Esophagus (tissue), 2 donors: ENCODE results near the gene ERN1. TPM values are rescaled to one million over a fixed set of nuclear protein-coding genes. Genes with fewer than 3 reads are reported as not detected.

Source experiments
- H3K27ac ChIP-seq, 2 donors: one replicate each; pipeline ENCODE4 v1.5.1; 2013; ENCODE audit warnings: low read depth in 2 of 2, mild to moderate bottlenecking in 2 of 2, inconsistent platforms in 1 of 2, low read length in 1 of 2, moderate library complexity in 1 of 2
- H3K27me3 ChIP-seq, 2 donors: one replicate each; pipeline ENCODE4 v1.6.1; 2013; ENCODE audit warnings: low read length in 2 of 2, control low read depth in 1 of 2, mild to moderate bottlenecking in 1 of 2; ENCODE audit not compliant: insufficient read depth in 2 of 2, control insufficient read depth in 1 of 2
- H3K36me3 ChIP-seq, 2 donors: one replicate each; pipeline ENCODE4 v1.6.1; 2013; ENCODE audit warnings: low read length in 1 of 2; ENCODE audit not compliant: control insufficient read depth in 2 of 2, insufficient read depth in 2 of 2
- H3K4me1 ChIP-seq, 2 donors: one replicate each; pipeline ENCODE4 v1.6.1; 2013; ENCODE audit warnings: low read length in 1 of 2; ENCODE audit not compliant: control insufficient read depth in 2 of 2, insufficient read depth in 2 of 2
- H3K4me3 ChIP-seq, 2 donors: one replicate each; pipeline ENCODE4 v1.5.1; 2013; ENCODE audit warnings: low read length in 2 of 2, mild to moderate bottlenecking in 2 of 2, low read depth in 1 of 2, moderate library complexity in 1 of 2
- H3K9me3 ChIP-seq, 2 donors: one replicate each; pipeline ENCODE4 v1.6.1; 2013; ENCODE audit warnings: mild to moderate bottlenecking in 2 of 2, low read depth in 1 of 2, low read length in 1 of 2, moderate library complexity in 1 of 2; ENCODE audit not compliant: control insufficient read depth in 2 of 2, insufficient read depth in 1 of 2
- WGBS, 2 donors: extraction: QIAGEN DNeasy Blood & Tissue Kit; methylation state at CpG; one replicate each; pipeline ENCODE4 v1.1.7; 2013; 5-methylcytosine and 5-hydroxymethylcytosine counted together
- polyA plus RNA-seq, 2 donors: library from polyadenylated mRNA; stranded (reverse); fragments of 200-250 nt; gene quantifications; one replicate each; pipeline ENCODE4 v1.2.3, GENCODE V29; 2013
- donor health status: healthy with polysubstance abuse.
- donor health status: Bipolar disorder and iron deficiency.

ERN1 gene
- polyA plus RNA-seq, 2 donors, result 4.5 TPM

DNA sequence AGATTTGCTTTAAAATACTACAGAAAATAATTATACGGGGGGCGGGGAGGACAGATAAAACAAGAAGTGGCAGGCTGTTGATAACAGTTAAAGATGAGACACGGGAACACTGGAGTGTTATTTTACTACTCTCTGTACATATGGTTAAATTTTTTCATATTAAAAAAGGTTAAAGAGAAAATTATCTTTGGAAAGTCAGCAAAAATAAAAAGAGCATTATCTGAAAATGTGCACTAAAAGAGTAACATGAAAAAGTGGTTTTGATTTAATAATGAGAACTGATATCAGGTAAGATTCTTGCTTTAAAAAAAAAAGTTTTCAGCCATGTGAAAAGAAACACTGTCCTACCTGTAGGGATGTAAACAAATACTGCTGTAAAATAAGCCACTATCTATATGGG lies 46.9 kb downstream of the ERN1 start:
- WGBS, 2 donors, result 69 to 89% methylated on average over 3 of the region's 3 CpGs
- Histone ChIP-seq H3K4me3 (no peak overlapping the region), H3K27me3 (no peaks in the 10 kb centered on the region), H3K9me3 (no peaks in the 10 kb centered on the region), H3K36me3 (peaks cover 0 to 5% of the 10 kb centered on the region in 2 donors), H3K27ac (peak overlapping the region in 1 of 2 donors; percentile 40), H3K4me1 (peaks cover 2 to 13% of the 10 kb centered on the region in 2 donors)

DNA sequence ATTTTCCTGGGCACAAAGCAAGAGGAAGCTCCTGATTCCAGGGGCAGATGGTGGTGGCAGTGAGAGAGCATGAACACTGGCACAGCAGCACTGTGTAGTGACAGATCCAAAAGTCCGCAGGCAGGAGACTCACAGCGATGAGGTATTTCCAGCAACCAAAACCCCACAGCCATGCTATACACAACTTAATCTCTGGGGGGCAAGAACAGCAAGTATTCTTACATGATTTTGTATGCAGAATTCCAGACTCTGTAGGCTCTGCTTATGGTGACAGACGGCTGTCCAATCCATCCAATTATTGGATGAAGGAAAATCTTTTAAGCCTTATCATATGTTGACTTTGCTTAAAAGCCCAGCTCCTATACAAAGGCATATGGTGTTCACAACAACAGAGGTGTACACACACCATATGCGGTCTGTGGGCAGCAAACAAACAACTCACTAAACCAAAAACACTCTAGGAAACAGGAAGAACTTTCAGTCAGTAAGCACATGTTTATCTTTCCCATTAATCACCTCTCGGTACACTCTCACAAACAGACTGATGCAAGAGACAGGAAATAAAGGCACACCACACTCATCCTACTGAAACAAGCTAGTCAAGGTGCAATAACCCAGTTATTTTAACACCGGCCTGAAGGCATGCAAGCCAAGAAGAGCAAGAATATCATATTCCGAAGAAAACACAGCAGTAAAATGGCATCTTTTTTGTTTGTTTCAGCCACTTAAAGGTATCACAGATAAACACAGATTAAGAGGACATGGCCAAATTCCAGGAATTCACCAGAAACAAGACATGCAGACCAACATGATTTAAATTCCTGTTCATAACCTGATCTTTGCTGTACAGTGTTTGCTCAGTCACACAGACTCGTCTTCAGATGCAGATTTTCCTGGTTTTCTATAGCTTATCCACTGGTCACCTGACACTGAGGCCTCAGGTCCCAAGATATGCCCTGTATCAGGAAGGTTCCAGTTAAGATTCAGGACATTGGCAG lies 47.8 kb downstream of the ERN1 start:
- H3K27ac ChIP-seq, result peak overlapping the region; percentile 40 to 63
- no peaks in the 10 kb centered on the region for H3K9me3 ChIP-seq
- H3K4me1 ChIP-seq, result peaks cover 2 to 12% of the 10 kb centered on the region in 2 donors
- H3K36me3 ChIP-seq, result peaks cover 2 to 5% of the 10 kb centered on the region in 2 donors
- H3K27me3 ChIP-seq, result no peaks in the 10 kb centered on the region
- WGBS, 2 donors, result 46 to 59% methylated on average over 8 of the region's 8 CpGs
- H3K4me3 ChIP-seq, result no peak overlapping the region

DNA sequence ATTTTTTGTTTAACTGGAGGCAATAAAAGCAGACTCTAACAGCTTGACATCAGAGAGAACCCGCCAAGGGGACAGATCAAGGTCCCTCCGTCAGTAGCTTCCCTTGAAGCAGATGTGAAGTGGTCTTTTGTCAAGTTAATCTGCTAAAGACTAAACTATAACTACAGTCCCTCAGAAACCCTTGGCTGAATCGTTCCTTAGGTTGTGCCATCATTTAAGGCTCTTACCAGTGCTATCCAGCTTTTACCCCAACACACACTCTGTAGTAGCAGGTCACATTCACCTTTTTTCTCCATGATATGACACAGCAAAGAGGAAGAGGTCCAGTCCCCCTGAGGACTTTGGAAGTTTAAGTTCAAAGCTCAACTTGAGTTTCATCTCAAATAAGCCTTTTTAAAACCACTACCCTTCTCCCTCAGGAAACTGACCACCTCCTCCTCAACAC lies 49.7 kb downstream of the ERN1 start:
- no peaks in the 10 kb centered on the region for H3K27me3 ChIP-seq
- no peaks in the 10 kb centered on the region for H3K9me3 ChIP-seq
- no peak overlapping the region for H3K4me3 ChIP-seq
- H3K4me1 ChIP-seq, result peaks cover 2 to 7% of the 10 kb centered on the region in 2 donors
- peaks cover 2 to 5% of the 10 kb centered on the region in 2 donors for H3K36me3 ChIP-seq
- 79 to 88% methylated on average over 3 of the region's 3 CpGs for WGBS, 2 donors
- H3K27ac ChIP-seq, result no peak overlapping the region

DNA sequence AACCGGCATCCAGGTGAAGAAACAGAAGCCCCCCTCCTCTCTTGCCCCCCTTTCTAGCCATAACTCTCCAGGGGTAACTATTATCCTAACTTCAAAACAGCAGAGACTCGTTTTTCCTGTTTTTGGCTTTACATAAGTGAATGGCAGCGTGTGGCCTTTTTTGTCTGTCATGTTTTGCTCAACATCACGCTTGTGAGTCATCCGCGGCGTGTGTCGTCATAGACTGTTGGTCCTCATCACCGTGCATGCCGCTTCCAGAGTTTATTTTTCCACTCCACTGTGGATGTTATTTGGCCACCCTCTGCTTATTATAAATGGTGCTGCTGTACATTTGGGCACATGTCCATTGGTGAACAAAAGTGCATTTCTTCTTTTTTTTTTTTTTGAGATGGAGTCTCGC lies 52.6 kb downstream of the ERN1 start:
- Histone ChIP-seq H3K4me3 (no peak overlapping the region), H3K9me3 (no peaks in the 10 kb centered on the region), H3K27ac (no peak overlapping the region), H3K4me1 (peaks cover 0 to 2% of the 10 kb centered on the region in 2 donors), H3K27me3 (no peaks in the 10 kb centered on the region), H3K36me3 (peaks cover 2 to 5% of the 10 kb centered on the region in 2 donors)
- 78 to 79% methylated on average over 11 of the region's 11 CpGs for WGBS, 2 donors

DNA sequence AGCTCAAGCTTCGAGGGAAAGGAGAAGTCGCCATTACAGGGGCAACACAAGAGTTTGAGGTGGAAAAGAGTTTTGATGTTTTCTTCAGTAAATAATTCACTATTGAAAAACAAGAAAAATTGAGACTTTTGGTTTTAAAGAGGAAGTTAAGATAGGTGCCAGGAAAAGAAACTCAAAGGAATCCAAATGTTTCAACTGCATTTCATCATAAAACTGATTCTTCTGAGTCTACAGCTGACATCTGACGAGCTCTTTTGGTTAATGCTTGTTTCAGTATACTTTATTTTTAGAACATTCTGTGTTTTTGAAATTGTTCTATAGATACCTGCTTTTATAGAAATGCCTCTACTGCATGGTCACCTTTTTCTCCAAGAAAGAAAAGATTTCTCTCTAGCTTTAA lies 54.0 kb downstream of the ERN1 start:
- WGBS, 2 donors, result 77 to 80% methylated on average over 3 of the region's 3 CpGs
- H3K27me3 ChIP-seq, result no peaks in the 10 kb centered on the region
- no peaks in the 10 kb centered on the region for H3K4me1 ChIP-seq
- no peak overlapping the region for H3K27ac ChIP-seq
- H3K4me3 ChIP-seq, result no peak overlapping the region
- H3K9me3 ChIP-seq, result no peaks in the 10 kb centered on the region
- peaks cover 10 to 11% of the 10 kb centered on the region in 2 donors for H3K36me3 ChIP-seq

DNA sequence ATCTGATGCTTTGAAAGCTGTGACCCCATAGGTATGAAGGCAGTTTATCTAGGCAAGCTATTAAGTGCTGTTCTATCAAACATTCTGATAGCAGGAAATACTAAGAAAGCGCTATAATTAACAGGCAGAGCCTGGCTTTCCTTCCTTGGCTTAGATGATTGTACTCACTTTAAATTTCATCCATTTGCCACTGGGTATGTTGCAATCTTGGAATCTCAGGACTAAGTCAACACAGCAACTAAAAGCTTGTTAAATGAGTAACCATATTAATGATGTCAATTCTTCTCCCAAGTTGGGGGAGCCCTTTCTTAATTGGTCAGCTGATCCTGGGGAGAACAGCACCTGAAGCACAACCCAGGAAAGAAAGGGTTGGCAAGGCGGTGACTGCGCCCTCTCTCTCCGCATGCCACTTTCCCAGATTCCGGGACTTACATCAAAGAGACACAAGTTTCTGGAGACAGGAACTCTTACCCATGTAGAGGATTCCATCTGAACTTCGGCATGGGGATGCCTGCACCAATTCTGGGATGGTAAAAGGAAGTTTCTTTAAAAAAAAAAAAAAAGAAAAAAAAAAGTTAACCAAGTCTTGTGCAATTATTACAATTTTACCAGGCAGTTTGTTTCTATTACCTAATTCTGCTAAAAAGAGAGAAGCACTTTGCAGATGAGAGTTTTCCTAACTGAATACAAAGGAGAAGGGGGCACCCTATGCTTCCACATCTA lies 55.1 kb downstream of the ERN1 start:
- Histone ChIP-seq H3K27me3 (no peaks in the 10 kb centered on the region), H3K36me3 (peaks cover 17 to 20% of the 10 kb centered on the region in 2 donors), H3K4me3 (no peak overlapping the region), H3K4me1 (no peaks in the 10 kb centered on the region), H3K27ac (peak overlapping the region in 1 of 2 donors; percentile 60), H3K9me3 (peaks cover 0 to 2% of the 10 kb centered on the region in 2 donors)
- 63 to 86% methylated on average over 6 of the region's 6 CpGs for WGBS, 2 donors

DNA sequence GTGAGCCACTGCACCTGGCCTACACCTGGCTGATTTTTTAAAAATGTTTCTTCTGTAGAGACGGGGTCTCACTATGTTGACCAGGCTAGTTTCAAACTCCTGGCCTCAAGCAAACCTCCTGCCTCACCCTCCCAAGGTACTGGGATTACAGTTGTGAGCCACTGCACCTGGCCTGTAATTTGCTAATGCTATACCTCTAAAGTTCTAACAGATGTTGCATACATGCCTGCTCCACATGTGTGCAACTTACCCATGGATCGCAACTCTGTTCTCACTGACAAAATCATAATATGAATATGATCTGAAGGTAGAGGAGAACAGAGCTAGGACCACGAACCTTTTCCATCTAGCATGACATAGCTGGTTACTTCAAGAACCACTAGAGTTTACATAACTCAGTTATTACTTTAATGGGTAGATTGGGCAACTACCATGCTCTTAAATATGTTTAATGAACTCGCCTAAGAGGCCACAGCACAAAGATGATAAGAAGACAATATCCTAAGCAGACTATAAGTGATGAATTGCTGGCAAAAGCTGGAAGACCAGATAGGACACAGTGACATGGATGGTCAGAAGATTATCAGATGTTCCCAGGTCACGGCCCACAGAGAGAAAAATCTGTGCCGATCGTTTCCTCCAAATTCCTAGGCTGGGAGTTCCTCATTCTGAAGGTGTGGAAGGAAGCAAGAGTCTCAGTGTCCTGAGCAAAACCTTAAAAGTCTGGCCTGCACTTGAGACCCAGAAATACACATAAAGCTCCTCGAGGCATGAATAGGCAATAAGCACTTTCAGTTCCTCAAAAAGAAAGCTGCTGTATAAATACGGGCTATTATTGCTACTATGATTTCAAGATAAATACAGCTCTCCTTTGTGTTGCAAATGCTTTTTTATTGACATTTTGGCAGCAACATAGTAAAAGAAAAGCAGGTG lies 55.9 kb downstream of the ERN1 start:
- H3K27ac ChIP-seq, result peak overlapping the region in 1 of 2 donors; percentile 17

DNA sequence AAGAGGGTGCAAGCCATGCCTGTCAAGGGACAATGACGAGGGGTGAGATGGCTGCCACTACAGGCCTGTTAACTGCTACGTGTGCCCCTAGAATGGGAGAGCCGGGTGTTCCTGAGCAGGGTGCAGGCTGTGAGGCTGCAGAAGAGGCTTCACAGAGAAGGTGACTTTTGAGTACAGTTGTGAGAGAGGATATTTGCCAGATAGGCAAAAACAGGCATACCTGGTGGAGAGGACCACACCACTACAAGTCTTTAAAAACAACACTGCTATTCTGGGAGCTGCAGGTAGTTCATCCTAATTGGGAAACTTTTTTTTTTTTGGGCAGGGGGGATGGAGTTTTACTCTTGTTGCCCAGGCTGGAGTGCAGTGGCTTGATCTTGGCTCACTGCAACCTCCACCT lies 58.8 kb downstream of the ERN1 start:
- 94 to 100% methylated on average over 3 of the region's 3 CpGs for WGBS, 2 donors
- no peaks in the 10 kb centered on the region for H3K27me3 ChIP-seq
- H3K4me1 ChIP-seq, result no peaks in the 10 kb centered on the region
- no peak overlapping the region for H3K4me3 ChIP-seq
- peaks cover 0 to 6% of the 10 kb centered on the region in 2 donors for H3K9me3 ChIP-seq
- peaks cover 27 to 28% of the 10 kb centered on the region in 2 donors for H3K36me3 ChIP-seq
- H3K27ac ChIP-seq, result no peak overlapping the region

More for the DNA sequence above, 55.9 kb downstream of the ERN1 start:
- WGBS, 2 donors, result 62 to 77% methylated on average over 9 of the region's 9 CpGs
- Histone ChIP-seq H3K9me3 (peaks cover 0 to 6% of the 10 kb centered on the region in 2 donors), H3K36me3 (peaks cover 21 to 28% of the 10 kb centered on the region in 2 donors), H3K27me3 (no peaks in the 10 kb centered on the region), H3K4me3 (no peak overlapping the region), H3K4me1 (no peaks in the 10 kb centered on the region)

DNA sequence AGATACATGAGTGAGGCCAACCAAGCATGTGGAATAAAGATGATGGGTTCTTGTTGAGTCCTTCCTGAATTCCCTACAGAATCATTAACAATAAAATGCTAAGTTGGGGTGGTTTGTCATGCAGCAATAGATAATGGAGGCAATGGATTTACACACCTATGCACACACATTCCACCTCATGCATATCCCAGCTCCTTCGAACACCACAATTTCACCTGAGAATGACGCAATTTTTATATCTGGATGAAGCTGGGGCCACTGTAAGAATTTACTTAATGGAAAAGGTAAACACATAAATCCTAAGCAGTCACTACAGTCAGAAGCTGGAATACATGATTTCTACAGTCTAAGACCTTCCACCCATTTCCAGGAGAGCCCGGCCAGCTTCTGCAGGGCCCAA lies 59.7 kb downstream of the ERN1 start:
- Histone ChIP-seq H3K9me3 (peaks cover 0 to 6% of the 10 kb centered on the region in 2 donors), H3K27me3 (no peaks in the 10 kb centered on the region), H3K36me3 (peaks cover 27 to 28% of the 10 kb centered on the region in 2 donors), H3K27ac (no peak overlapping the region), H3K4me3 (no peak overlapping the region), H3K4me1 (peaks cover 0 to 3% of the 10 kb centered on the region in 2 donors)
- WGBS, 2 donors, result 98 to 99% methylated on average over 3 of the region's 3 CpGs
